Measurements from ENCODE around the gene DDX3X. TPM values are rescaled to one million over a fixed set of nuclear protein-coding genes. Genes with fewer than 3 reads are reported as not detected.
A peak's percentile ranks its signal among the peaks of the same experiment; 100 is the strongest.

Gene DDX3X
- polyA plus RNA-seq, 1 of the 3 experiments (the other 2 are of a cell fraction) = 30.9 TPM

GRCh38 chrX:41338436-41338835 is 4.5 kb downstream of the DDX3X start:
- Histone ChIP-seq H3K4me2 (peak overlapping the region; percentile 89), H3K4me3 (ENCODE audit: low read depth in 2 of 2, low read length in 1 of 2) (no peak overlapping the region; a peak in 1 of 4 replicates), H3K9me2 (no peaks in the 10 kb centered on the region), H2AFZ (ENCODE audit: low read depth) (no peak overlapping the region), H3K9me3 (no peaks in the 10 kb centered on the region), H3K79me2 (ENCODE audit: insufficient read depth) (peaks cover 94% of the 10 kb centered on the region), H3K9ac (peak overlapping the region; percentile 8; the same call in 1 of the 2 replicates), H4K20me1 (ENCODE audit: insufficient read depth) (peaks cover 85% of the 10 kb centered on the region), H3F3A (replicated peaks; ENCODE audit: insufficient read depth) (peaks cover 25% of the 10 kb centered on the region), H3K36me3 (replicated peaks in 1 of 2; ENCODE audit: control insufficient read depth in 1 of 2, insufficient read depth in 2 of 2, low read length in 1 of 2) (peaks cover 57 to 58% of the 10 kb centered on the region in 2 experiments), H3K27ac (ENCODE audit: low read depth in 2 of 2, low read length in 1 of 2) (no peak overlapping the region), H3K27me3 (ENCODE audit: insufficient read depth) (no peaks in the 10 kb centered on the region), H3K4me1 (ENCODE audit: control insufficient read depth in 1 of 2, insufficient read depth in 2 of 2, low read depth in 1 of 2, low read length in 1 of 2) (peaks cover 0 to 15% of the 10 kb centered on the region in 2 experiments; a peak in 3 of 4 replicates)
- DNase-seq = no peak
- POLR2A ChIA-PET = no interaction called here
- WGBS (ENCODE audit: low lambda C conversion rate) = 71% methylated on average over 1 of the region's 1 CpG
- CTCF ChIA-PET = interaction anchor here (1.3 kb wide), 1 partner anchor 86 kb away, joined by 5 read pairs; no protein-coding TSS in a partner anchor
- TF ChIP-seq FOSL2 (IDR thresholded peaks at IDR 0.05; ENCODE audit: borderline replicate concordance, low read depth) (no peak), CTCF (IDR thresholded peaks at IDR 0.05) (no peak), YY1 (IDR thresholded peaks at IDR 0.05; ENCODE audit: low read depth) (no peak), RFX5 (IDR thresholded peaks at IDR 0.05; ENCODE audit: low read length) (no peak), FOXJ3 (CRISPR knock-in tag; IDR thresholded peaks at IDR 0.05) (no peak), GATA2 (CRISPR knock-in tag; IDR thresholded peaks at IDR 0.05) (no peak), NFIC (IDR thresholded peaks at IDR 0.05; ENCODE audit: borderline replicate concordance) (no peak), NRF1 (IDR thresholded peaks at IDR 0.05; ENCODE audit: low read depth, low read length) (no peak), USF1 (IDR thresholded peaks at IDR 0.05; ENCODE audit: borderline replicate concordance, low read depth) (no peak), RCOR1 (IDR thresholded peaks at IDR 0.05; ENCODE audit: low read length) (no peak), CHD2 (IDR thresholded peaks at IDR 0.05; ENCODE audit: low read length, partially characterized antibody) (no peak), REST (IDR thresholded peaks at IDR 0.05; ENCODE audit: low read depth, low read length) (no peak), USF2 (IDR thresholded peaks at IDR 0.05; ENCODE audit: borderline replicate concordance, low read depth, low read length) (no peak), SMC3 (IDR thresholded peaks at IDR 0.05; ENCODE audit: low read depth, low read length) (no peak), TCF12 (IDR thresholded peaks at IDR 0.05) (no peak)
